GM19452 (cell line): ENCODE measurements around the gene ZNF337.
"Not testable (repeated sequence)": the region's sequence is repeated elsewhere in the genome, so short reads cannot be mapped to it uniquely, and the experiment has no call there.

Experiments used
- ATAC-seq: cut with Tn5 transposase; IDR thresholded peaks from one replicate; pipeline ENCODE4 v1.9.1; 2021; ENCODE audit not compliant: unreplicated experiment

The ZNF337 gene

DNA sequence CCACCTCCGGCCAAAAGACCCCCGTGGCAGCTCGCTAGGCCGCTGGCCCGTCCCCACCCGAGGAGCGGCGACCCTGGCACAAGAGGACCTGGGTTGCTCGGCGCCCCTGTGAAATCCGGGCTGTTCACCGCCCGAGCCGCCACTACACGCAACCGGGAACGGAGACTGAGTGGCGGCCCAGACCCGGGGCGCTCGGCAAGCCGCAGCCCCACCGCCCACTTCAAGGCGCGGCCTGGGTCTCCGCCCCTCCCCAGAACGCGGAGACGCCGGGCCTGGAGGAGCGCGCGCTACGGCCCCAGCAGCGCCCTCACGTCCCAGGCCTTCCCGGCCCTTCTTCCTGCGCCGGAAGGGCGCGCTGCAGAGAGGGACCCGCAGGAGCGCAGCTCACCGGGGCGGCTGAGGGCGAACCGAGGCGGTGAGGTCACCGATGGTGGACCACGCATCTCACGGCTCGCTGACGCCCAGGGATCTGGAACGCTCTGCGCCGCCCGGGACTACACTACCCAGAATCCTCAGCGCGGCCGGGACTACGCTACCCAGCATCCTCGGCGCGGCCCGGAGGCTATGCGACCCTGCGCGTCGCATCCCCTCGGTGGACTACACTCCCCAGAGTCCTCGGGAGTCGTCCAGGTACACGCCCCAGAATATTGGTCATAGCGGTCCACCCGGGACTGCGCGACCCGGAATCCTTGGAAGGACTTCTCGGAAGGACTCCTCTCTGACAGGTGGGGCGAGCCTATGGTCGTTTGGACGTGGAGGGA is at the start of gene ZNF337:
Gene ZNF337 (minus strand): TSS at position 483 of the 761 bp plus-strand sequence. CDS start 10,436 bp downstream, outside the sequence.
- ATAC-seq: peak; percentile 93

DNA sequence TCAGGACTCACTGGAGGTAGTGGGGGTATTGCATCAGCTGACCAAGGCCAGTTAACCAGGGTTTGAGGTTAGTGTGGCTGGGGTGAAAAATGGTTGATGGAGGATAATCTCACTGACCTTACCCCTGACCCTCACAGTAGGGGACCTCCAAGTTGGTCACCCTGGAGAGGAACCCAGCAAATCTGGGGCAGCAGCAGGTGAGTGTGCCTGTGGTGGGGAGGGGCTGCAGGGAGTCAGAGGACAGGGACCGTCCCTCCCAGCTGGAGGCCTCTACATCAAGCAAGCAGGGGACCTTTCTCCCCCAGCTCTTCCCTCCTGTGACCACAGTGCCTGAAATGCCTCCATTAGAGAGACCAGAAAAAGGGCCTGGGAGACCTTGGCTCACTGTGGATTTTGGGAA is 49.1 kb upstream of the ZNF337 start:
- ATAC-seq: no peak

DNA sequence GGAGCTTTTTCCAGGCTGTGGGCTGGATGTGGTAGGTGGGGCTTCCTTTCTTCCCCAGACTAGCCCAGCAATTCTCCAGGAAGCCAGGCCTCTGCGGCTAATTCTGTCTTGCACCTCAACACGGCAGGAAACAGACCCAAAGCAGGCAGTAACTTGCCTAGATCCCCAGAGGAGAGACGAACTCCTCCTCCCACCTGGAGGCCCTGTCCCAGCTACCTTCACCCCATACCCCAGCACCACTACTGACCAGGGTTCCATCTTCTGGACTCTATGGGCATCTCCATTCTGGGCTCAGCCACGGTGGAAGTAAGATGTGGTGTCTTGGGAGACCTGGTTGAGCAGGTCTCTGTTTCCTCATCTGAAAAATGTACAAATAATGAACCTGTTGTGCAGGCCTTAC is 48.4 kb upstream of the ZNF337 start:
- ATAC-seq: no peak

DNA sequence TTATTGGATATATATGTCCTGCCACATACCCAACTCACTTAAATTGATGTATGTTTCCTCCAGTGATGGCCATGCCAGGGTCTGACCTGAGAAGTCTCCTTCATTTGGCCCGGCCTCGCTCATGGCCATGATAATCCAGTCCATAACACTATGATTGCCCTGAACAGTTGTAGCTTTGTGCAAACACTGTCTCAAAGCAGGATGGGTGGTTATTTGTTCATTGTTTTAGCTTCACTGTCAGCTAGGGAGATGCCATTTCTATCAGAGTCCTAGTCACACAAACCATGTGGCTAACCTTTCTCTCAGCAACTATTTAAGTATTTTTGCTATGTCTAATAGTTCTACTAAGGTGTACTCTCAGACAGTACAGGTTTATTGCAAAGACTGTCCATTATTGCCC is 47.6 kb upstream of the ZNF337 start:
- ATAC-seq: no peak

DNA sequence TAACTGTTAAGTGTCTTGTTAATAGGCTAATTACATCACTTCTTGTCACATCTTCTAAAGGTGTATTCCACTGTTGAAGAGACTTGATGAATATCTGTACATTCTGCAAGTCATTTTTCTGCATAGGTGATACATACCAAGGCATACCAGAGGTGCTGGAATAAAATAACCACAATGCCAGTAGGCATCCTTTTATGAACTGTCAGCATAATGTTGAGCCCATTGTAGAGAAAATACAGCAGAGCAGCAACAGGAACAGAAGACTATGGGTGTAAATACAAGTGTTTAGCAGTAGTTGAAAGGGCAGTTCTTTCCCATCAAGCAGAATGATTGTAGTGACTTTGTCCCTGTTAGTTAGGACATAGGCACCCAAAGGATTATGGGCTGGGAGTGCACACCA is 44.4 kb upstream of the ZNF337 start:
- ATAC-seq: no peak

DNA sequence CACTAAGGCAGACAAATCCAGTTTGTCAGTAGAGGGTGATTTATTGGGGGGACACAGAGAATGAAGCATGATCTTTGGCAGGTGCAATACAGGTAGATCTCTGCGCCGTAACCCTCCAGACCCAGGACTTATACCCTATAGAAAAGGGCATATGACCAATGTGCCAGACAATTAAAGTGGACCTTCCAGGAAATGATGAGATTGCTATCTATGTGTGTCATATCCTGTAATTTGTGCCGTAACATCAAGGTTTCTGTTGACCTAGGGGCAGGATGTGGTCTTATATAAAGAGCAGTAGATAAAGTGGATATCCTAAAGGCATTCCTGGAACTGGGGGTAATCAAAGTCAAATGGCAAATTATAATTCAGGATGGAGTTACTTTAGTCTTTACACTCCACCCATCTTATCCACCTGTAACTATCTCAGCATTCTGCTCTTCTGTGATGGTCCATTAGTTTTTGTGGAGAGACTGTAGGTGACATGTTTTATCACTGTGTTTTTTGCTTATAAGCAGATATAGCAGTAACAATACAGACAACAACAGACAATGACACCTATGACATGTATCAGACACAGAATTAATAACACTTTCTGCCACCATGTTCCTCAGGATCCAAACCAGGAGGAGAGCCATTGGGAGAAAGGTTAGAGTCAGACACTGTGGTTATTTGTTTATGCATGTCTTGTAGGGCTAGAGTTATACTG is 43.1 kb upstream of the ZNF337 start:
- no peak for ATAC-seq

DNA sequence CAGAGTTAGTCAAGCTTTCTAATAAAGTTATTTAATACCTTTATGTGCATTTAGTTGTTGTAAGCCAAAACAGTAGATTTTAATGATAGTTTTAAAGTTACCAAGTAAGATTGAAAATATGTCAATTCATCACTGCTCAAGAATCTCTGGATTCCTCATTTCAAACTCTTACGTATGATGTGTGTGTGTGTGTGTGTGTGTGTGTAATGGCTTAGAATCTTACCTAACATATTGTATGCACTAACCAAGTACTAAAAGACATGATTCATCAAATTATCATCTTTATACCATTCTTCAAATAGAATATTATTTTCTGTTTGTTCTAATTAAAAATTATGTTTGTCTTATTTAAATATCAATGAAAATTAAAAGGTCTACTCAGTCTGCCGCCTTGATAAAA is 41.5 kb upstream of the ZNF337 start:
- ATAC-seq: no peak

DNA sequence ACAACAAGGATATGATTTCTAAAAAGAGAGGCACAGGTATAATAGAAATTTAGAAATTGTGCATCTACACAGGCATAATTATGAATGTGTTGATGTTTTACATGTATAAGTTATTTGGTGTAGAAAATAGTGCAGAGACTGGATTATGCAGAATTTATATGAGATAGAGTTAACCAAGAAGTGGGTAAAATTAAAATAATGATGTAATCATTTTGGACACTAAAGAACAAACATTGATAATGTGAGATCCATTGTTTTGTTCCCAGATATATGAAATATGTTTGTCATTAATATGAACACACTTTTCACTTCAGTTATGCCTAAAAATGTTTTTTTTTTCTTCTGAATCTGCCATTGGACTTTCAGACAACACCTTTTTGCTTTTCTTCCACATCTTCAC is 37.2 kb upstream of the ZNF337 start:
- no peak for ATAC-seq

DNA sequence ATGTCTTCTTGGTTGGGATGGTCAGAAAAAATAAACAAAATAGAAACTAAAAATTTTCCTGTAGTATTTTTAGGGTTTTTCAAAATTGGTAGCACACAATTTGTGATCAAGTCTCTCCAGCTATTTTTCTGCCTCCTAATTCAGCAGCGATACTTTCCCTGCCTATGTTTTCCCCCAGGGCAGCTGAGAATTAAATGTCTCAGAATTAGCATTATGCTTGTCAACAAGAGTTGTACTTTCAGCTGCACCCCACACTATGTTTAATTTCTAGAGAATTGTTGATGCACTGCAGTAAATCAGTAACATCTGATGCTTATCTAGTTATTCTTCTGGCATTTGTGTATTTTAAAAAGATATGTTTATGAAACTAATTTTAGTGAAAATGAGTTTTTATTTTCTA is 34.2 kb upstream of the ZNF337 start:
- ATAC-seq: no peak

DNA sequence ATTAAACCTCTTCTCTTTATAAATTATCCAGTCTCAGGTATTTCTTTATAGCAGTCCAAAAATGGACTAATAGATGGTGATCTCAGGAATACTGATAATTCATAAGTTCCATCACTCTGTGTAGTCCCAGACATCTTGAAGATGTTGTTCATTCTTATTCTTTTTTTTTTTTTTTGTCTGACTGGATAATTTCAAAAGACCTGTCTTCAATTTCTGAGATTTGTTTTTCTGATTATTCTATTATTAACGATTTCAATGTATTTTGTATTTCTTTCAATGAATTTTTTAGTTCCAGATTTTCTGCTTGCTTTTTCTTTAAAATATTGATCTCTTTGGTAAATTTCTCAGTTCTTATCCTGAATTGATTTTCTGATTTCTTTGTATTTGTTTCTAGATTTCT is 29.7 kb upstream of the ZNF337 start:
- ATAC-seq: no peak

DNA sequence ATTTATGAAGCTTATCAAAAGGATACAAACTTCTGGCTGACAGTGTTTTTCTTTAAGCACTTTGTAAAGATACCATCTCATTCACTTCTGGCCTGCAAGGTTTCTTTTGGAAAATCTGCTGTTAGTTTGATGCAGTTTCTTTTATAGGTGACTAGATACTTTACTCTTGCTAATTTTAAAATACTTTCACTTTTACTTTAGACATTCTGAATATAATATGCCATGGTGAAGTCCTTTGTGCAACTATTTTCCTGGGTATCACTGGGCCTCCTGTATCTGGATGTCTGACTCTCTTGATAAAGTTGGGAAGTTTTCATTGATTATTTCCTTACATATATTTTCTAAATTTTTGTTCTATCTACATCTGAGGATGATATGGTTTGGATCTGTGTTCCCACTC is 29.0 kb upstream of the ZNF337 start:
- no peak for ATAC-seq

DNA sequence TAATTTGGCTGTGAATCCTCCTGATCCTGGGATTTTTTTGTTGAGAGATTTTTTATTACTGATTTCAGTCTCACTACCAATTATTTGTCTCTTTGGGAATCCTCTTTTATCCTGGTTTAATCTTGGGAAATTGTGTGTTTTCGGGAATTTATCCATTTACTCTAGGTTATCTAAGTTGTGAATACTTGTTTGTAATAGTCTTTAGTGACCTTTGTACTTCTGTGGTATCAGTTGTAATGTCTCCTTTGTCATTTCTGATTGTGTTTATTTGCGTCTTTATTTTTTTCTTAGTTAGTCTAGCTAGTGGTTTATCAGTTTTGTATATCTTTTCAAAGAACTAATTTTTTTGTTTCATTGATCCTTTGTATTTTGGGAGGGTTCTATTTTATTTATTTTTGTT is 27.3 kb upstream of the ZNF337 start:
- ATAC-seq: no peak

DNA sequence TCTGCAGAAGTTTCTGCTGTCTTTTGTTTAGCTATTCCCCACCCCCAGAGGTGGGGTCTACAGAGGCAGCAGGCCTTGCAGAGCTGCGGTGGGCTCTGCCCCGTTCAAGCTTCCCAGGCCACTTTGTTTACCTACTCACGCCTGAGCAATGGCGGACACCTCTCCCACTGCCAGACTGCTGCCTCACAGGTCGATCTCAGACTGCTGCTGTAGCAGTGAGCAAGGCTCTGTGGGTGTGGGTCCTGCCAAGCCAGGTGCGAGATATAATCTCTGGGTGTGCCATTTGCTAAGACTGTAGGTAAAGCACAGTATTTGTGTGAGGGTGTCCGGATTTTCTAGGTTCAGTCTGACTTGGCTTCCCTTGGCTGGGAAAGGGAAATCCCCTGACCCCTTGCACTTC is 23.6 kb upstream of the ZNF337 start:
- ATAC-seq: no peak

DNA sequence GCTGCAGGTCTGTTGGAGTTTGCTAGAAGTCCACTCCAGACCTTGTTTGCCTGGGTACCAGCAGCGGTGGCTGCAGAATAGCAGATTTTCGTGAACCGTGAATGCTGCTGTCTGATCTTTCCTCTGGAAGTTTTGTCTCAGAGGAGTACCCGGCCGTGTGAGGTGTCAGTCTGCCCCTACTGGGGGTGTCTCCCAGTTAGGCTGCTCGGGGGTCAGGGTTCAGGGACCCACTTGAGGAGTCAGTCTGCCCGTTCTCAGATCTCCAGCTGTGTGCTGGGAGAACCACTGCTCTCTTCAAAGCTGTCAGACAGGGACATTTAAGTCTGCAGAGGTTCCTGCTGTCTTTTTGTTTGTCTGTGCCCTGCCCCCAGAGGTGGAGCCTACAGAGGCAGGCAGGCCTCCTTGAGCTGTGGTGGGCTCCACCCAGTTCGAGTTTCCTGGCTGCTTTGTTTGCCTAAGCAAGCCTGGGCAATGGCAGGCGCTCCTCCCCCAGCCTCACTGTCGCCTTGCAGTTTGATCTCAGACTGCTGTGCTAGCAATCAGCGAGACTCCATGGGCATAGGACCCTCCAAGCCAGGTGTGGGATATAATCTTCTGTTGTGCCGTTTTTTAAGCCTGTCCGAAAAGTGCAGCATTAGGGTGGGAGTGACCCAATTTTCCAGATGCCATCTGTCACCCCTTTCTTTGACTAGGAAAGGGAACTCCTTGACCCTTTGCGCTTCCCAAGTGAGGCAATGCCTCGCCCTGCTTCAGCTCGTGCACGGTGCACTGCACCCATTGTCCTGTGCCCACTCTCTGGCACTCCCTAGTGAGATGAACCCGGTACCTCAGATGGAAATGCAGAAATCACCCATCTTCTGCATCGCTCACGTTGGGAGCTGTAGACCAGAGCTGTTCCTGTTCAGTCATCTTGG is 22.5 kb upstream of the ZNF337 start:
- not testable (repeated sequence) for ATAC-seq

DNA sequence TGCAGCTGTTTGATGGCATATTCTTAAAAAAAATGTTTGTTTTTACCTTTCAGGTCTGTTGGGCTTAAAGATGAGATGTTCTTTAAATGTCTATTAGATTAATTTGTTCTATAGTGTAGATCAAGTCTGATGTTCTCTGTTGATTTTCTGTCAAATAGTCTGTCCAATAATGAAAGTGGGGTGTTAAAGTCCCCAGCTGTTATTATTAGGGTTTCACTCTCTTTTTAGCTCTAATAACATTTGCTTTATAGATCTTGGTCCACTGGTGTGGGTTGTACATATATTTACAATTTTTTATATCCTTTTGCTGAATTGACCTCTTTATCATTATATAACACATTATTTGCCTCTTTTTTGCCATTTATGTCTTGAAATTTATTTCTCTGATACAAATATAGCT is 11.0 kb upstream of the ZNF337 start:
- no peak for ATAC-seq

DNA sequence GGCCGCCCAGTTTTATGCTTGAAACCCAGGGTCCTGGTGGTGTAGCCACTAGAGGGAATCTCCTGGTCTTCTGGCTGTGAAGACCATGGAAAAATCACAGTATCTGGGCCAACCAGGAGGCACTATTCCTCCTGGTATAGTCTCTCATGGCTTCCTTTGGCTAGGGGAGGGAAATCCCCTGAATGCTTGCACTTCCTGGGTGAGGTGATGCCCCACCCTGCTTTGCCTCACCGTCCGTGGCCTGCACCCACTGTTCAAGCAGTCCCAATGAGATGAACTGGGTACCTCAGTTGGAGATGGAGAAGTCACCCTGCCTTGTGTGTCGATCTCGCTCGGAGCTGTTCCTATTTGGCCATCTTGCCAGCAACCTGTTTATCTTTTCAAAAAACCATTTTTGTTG is 10.1 kb upstream of the ZNF337 start:
- ATAC-seq: no peak

DNA sequence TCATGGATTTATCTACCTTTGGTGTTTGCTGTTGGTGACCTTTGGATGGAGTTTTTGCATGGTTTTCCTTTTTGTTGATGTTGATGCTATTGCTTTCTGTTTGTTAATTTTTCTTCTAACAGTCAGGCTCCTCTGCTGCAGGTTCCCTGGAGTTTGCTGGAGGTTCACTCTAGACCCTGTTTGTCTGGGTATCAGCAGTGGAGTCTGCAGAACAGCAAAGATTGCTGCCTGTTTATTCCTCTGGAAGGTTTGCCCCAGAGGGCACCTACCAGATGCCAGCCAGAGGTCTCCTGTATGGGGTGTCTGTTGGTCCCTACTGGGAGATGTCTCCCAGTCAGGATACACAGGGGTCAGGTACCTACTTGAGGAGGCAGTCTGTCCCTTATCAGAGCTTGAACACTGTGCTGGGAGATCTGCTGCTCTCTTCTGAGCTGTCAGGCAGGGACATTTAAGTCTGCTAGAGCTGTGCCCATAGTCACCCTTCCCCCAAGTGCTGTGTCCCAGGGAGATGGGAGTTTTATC is 9.2 kb upstream of the ZNF337 start:
- ATAC-seq: no peak

DNA sequence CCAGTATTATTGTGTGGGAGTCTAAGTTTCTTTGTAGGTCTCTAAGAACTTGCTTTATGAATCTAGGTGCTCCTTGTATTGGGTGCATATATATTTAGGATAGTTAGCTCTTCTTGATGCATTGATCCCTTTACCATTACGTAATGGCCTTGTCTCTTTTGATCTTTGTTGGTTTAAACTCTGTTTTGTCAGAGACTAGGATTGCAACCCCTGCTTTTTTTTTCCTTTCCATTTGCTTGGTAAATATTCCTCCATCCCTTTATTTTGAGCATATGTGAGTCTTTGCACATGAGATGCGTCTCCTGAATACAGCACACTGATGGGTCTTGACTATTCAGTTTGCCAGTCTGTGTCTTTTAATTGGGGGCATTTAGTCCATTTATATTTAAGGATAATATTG is 7.7 kb upstream of the ZNF337 start:
- ATAC-seq: not testable (repeated sequence)

DNA sequence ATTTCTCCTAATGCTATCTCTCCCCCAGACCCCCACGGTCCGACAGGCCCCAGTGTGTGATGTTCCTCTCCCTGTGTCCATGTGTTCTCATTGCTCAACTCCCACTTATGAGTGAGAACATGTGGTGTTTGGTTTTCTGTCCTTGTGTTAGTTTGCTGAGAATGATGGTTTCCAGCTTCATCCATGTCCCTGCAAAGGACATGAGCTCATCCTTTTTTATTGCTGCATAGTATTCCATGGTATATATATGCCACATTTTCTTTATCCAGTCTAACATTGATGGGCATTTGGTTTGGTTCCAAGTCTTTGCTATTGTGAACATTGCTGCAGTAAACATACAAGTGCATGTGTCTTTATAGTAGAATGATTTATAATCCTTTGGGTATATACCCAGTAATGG is 4.2 kb upstream of the ZNF337 start:
- ATAC-seq: not testable (repeated sequence)

DNA sequence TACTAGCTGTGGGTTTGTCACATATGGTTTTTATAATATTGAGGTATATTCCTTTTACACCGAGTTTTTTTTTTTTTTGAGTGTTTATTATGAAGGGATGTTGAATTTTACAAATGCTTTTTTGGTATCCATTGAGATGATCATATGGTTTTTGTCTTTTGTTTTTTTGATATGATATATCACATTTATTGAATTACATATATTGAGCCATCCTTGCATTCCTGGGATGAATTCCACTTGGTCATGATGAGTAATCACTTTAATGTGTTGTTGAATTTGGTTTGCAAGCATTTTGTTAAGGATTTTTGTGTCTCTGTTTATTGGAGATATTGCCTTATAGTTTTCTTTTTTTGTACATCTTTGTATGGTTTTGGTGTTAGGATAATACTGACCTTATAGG is 3.3 kb upstream of the ZNF337 start:
- no peak for ATAC-seq

DNA sequence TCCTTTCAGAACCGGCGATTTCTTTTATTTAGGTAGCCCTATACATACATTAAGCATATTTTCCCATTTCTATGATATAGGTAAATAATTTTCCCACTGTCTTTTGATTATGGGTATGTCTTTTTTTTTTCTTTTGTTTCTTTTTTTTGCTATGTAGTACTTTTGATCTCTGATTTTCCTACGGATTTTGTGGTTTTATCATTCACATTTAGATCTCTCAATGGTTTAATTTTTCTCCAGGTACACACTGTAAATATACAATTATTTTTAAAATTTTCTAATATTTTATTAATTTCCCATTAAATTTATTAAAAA is 436 bp upstream of the ZNF337 start:
- ATAC-seq: no peak
